ENCODE results near the gene AASDH. TPM values are rescaled to one million over a fixed set of nuclear protein-coding genes. Genes with fewer than 3 reads are reported as not detected.

Gene AASDH
- total RNA-seq, 1 experiment from 2014 or later, result 12.6 TPM

DNA sequence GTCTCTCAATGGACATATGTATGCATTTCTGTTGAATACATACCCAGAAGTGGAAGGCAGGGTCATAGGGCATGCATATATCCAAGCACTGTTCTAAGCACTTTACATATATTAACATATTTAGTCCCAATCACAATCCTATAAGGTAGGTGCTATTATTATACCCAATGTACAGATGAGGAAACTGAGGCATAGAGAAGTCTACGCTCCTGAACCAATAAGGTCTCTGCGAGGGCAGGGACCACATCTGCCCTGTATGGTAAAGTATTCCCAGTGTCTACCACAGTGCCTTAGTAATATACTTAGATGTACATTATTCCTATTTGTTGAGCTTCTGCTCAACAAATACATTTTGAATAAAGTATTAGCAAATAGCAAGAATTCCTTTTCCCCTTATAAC, 42.9 kb upstream of the AASDH start (continued):
- TF ChIP-seq STAT6 (CRISPR knock-in tag; conservative IDR thresholded peaks at IDR 0.05; ENCODE audit: low read depth), result no peak
- no peak for TF ChIP-seq JUN (CRISPR knock-in tag; IDR thresholded peaks at IDR 0.05)

GRCh38 chr4:56427179-56427578, 39.9 kb upstream of the AASDH start:
- TF ChIP-seq IRF2 (CRISPR knock-in tag; IDR thresholded peaks at IDR 0.05; ENCODE audit: borderline replicate concordance, low read depth) (no peak), NFATC4 (CRISPR knock-in tag; IDR thresholded peaks at IDR 0.05) (no peak), STAT6 (CRISPR knock-in tag; conservative IDR thresholded peaks at IDR 0.05; ENCODE audit: low read depth) (no peak)
- TF ChIP-seq, protein P1, sequence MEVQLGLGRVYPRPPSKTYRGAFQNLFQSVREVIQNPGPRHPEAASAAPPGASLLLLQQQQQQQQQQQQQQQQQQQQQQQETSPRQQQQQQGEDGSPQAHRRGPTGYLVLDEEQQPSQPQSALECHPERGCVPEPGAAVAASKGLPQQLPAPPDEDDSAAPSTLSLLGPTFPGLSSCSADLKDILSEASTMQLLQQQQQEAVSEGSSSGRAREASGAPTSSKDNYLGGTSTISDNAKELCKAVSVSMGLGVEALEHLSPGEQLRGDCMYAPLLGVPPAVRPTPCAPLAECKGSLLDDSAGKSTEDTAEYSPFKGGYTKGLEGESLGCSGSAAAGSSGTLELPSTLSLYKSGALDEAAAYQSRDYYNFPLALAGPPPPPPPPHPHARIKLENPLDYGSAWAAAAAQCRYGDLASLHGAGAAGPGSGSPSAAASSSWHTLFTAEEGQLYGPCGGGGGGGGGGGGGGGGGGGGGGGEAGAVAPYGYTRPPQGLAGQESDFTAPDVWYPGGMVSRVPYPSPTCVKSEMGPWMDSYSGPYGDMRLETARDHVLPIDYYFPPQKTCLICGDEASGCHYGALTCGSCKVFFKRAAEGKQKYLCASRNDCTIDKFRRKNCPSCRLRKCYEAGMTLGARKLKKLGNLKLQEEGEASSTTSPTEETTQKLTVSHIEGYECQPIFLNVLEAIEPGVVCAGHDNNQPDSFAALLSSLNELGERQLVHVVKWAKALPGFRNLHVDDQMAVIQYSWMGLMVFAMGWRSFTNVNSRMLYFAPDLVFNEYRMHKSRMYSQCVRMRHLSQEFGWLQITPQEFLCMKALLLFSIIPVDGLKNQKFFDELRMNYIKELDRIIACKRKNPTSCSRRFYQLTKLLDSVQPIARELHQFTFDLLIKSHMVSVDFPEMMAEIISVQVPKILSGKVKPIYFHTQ (CRISPR knock-in tag; IDR thresholded peaks at IDR 0.05), result no peak
- CTCF ChIA-PET, result no interaction called here
- Mint-ChIP-seq H3K9me3 (peaks cover 10% of the 10 kb centered on the region), H3K27ac (no peak overlapping the region), H3K27me3 (ENCODE audit: low read depth) (no peaks in the 10 kb centered on the region), H3K4me1 (peaks cover 55% of the 10 kb centered on the region), H3K36me3 (peaks cover 22% of the 10 kb centered on the region), H3K4me3 (no peak overlapping the region)
- DNase-seq (ENCODE audit: low spot score) (no peak), ATAC-seq (no peak)
- POLR2A ChIA-PET, result no interaction called here

DNA sequence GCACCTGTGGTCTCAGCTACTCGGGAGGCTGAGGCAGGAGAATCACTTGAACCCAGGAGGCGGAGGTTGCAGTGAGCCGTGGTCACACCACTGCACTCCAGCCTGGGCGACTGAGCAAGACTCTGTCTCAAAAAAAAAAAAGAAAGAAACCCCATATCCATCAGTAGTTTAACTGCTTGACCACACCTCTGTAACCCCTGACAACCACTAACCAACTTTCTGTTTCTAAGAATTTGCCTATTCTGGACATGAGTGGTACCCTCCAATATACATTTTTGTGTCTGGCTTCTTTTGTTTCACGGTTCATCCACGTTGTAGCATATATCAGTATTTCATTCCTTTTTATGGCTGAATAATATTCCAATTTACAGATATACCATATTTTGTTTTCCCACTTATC, 39.0 kb upstream of the AASDH start:
- ChIA-PET CTCF (interaction anchor here (2.7 kb wide), 1 partner anchor 16 kb away, joined by 9 read pairs; no protein-coding TSS in a partner anchor), POLR2A (interaction anchor here (1.1 to 2.6 kb wide), 3 partner anchors 8 to 39 kb away, joined by 5 to 23 read pairs (median 8); partner anchors contain the start of genes AASDH, PAICS and PPAT)
- Mint-ChIP-seq H3K9me3 (peaks cover 14% of the 10 kb centered on the region), H3K36me3 (peaks cover 21% of the 10 kb centered on the region), H3K4me1 (peaks cover 46% of the 10 kb centered on the region), H3K27ac (peak overlapping the region; percentile 93), H3K27me3 (ENCODE audit: low read depth) (no peaks in the 10 kb centered on the region), H3K4me3 (no peak overlapping the region)
- TF ChIP-seq EMX1 (CRISPR knock-in tag; IDR thresholded peaks at IDR 0.05) (no peak), SMAD4 (CRISPR knock-in tag; IDR thresholded peaks at IDR 0.05) (no peak), E2F5 (CRISPR knock-in tag; IDR thresholded peaks at IDR 0.05) (no peak), OVOL2 (CRISPR knock-in tag; IDR thresholded peaks at IDR 0.05; ENCODE audit: borderline replicate concordance) (no peak), IRF2 (CRISPR knock-in tag; IDR thresholded peaks at IDR 0.05; ENCODE audit: borderline replicate concordance, low read depth) (no peak)
- no peak for ATAC-seq
- DNase-seq (ENCODE audit: low spot score), result no peak

GRCh38 chr4:56425518-56425917, 38.2 kb upstream of the AASDH start:
- H3K4me1 Mint-ChIP-seq, result peaks cover 40% of the 10 kb centered on the region
- peak overlapping the region; percentile 49 for H3K4me3 Mint-ChIP-seq
- no peaks in the 10 kb centered on the region for H3K27me3 Mint-ChIP-seq (ENCODE audit: low read depth)
- H3K27ac Mint-ChIP-seq, result peak overlapping the region; percentile 93
- H3K9me3 Mint-ChIP-seq, result peaks cover 20% of the 10 kb centered on the region
- H3K36me3 Mint-ChIP-seq, result peaks cover 28% of the 10 kb centered on the region
- POLR2A ChIA-PET, result interaction anchor here (0.5 to 2.6 kb wide), 5 partner anchors 9 to 48 kb away, joined by 3 to 23 read pairs (median 5); partner anchors contain the start of genes AASDH, PAICS and PPAT
- DNase-seq (ENCODE audit: low spot score) (no peak), ATAC-seq (peak; percentile 99)
- CTCF ChIA-PET, result interaction anchor here (0.7 to 2.7 kb wide), 7 partner anchors 10 to 38 kb away, joined by 3 to 16 read pairs (median 4); partner anchors contain the start of genes AASDH, PAICS and PPAT
- TF ChIP-seq AFF4 (CRISPR knock-in tag; IDR thresholded peaks at IDR 0.05; ENCODE audit: borderline replicate concordance) (no peak), CBFB (CRISPR knock-in tag; IDR thresholded peaks at IDR 0.05; ENCODE audit: low read depth) (no peak), ZBTB21 (CRISPR knock-in tag; IDR thresholded peaks at IDR 0.05; ENCODE audit: borderline replicate concordance) (no peak), ELF4 (CRISPR knock-in tag; IDR thresholded peaks at IDR 0.05; ENCODE audit: low read depth) (no peak), TEAD4 (CRISPR knock-in tag; IDR thresholded peaks at IDR 0.05) (no peak)
- TF ChIP-seq, protein P2, sequence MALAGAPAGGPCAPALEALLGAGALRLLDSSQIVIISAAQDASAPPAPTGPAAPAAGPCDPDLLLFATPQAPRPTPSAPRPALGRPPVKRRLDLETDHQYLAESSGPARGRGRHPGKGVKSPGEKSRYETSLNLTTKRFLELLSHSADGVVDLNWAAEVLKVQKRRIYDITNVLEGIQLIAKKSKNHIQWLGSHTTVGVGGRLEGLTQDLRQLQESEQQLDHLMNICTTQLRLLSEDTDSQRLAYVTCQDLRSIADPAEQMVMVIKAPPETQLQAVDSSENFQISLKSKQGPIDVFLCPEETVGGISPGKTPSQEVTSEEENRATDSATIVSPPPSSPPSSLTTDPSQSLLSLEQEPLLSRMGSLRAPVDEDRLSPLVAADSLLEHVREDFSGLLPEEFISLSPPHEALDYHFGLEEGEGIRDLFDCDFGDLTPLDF (CRISPR knock-in tag; IDR thresholded peaks at IDR 0.05), result no peak
